HepG2 (cell line): Measurements from ENCODE around the gene CCDC57. TPM values are rescaled to one million over a fixed set of nuclear protein-coding genes. Genes with fewer than 3 reads are reported as not detected.

ENCODE experiments used
- ATF3 ChIP-seq: sonication (generic); formaldehyde crosslinking; IDR thresholded peaks from 2 replicates; pipeline ENCODE4 v1.4.0; 2020; ENCODE audit warnings: missing genetic modification reagents
- DDIT3 ChIP-seq: sonication (generic); formaldehyde crosslinking; IDR thresholded peaks from 2 replicates; pipeline ENCODE4 v1.4.0; 2020; ENCODE audit warnings: mild to moderate bottlenecking, missing genetic modification reagents
- EP300 ChIP-seq, 3 experiments: sonication (generic) in 1 of 3; formaldehyde crosslinking in 1 of 3; IDR thresholded peaks; 2 replicates each; pipeline versions ENCODE4 v1.5.1 to v1.6.1; 2011 to 2020; ENCODE audit warnings: low read depth in 2 of 3, low read length in 2 of 3, borderline replicate concordance in 1 of 3, improper control_type of control experiment in 1 of 3, mild to moderate bottlenecking in 1 of 3, missing genetic modification reagents in 1 of 3, moderate library complexity in 1 of 3
- HNF4A ChIP-seq: sonication (generic); formaldehyde crosslinking; IDR thresholded peaks from 2 replicates; pipeline ENCODE4 v1.4.0; 2020; ENCODE audit warnings: missing genetic modification reagents
- MATR3 ChIP-seq: sonication (generic); formaldehyde crosslinking; IDR thresholded peaks from 2 replicates; pipeline ENCODE4 v1.4.0; 2020; ENCODE audit warnings: missing genetic modification reagents
- PHF20 ChIP-seq: sonication (generic); formaldehyde crosslinking; IDR thresholded peaks from 2 replicates; pipeline ENCODE4 v1.5.0; 2020; ENCODE audit warnings: mild to moderate bottlenecking, missing genetic modification reagents
- POLR2A ChIP-seq, 2 experiments: IDR thresholded peaks; 2 replicates each; pipeline ENCODE4 v1.6.1; 2011; ENCODE audit warnings: low read depth in 2 of 2, low read length in 2 of 2, mild to moderate bottlenecking in 1 of 2, moderate library complexity in 1 of 2; ENCODE audit not compliant: insufficient read depth in 1 of 2
- RFX1 ChIP-seq: fragments of 450-650 bp; IDR thresholded peaks from 2 replicates; pipeline ENCODE4 v1.6.1; 2017
- SALL2 ChIP-seq: sonication (generic); formaldehyde crosslinking; IDR thresholded peaks from 2 replicates; pipeline ENCODE4 v1.8.1; 2023; ENCODE audit warnings: mild to moderate bottlenecking, missing genetic modification reagents, inconsistent platforms
- SETDB1 ChIP-seq: sonication (generic); formaldehyde crosslinking; IDR thresholded peaks from 2 replicates; pipeline ENCODE4 v1.5.1; 2020; ENCODE audit warnings: missing genetic modification reagents, mild to moderate bottlenecking, borderline replicate concordance
- SPEN ChIP-seq: sonication (generic); formaldehyde crosslinking; IDR thresholded peaks from 2 replicates; pipeline ENCODE4 v1.5.1; 2020; ENCODE audit warnings: low read depth, mild to moderate bottlenecking, missing genetic modification reagents
- TRIM22 ChIP-seq: fragments of 450-650 bp; IDR thresholded peaks from 2 replicates; pipeline ENCODE4 v1.6.1; 2017
- ZBTB44 ChIP-seq: sonication (generic); formaldehyde crosslinking; IDR thresholded peaks from 2 replicates; pipeline ENCODE4 v1.4.0; 2020; ENCODE audit warnings: missing genetic modification reagents
- ZNF569 ChIP-seq: sonication (generic); formaldehyde crosslinking; IDR thresholded peaks from 2 replicates; pipeline ENCODE4 v1.5.0; 2020; ENCODE audit warnings: mild to moderate bottlenecking, missing genetic modification reagents, moderate library complexity, borderline replicate concordance
- ZNF619 ChIP-seq: sonication (generic); formaldehyde crosslinking; IDR thresholded peaks from 2 replicates; pipeline ENCODE4 v1.4.0; 2020; ENCODE audit warnings: mild to moderate bottlenecking, missing genetic modification reagents
- ZNF672 ChIP-seq: sonication (generic); formaldehyde crosslinking; IDR thresholded peaks from 2 replicates; pipeline ENCODE4 v1.8.1; 2022; ENCODE audit warnings: missing genetic modification reagents
- ZNF747 ChIP-seq: sonication (generic); formaldehyde crosslinking; IDR thresholded peaks from 2 replicates; pipeline ENCODE4 v1.8.1; 2023; ENCODE audit warnings: missing genetic modification reagents, mild to moderate bottlenecking, borderline replicate concordance
- ZNF775 ChIP-seq: sonication (generic); formaldehyde crosslinking; IDR thresholded peaks from 2 replicates; pipeline ENCODE4 v1.4.0; 2020; ENCODE audit warnings: missing genetic modification reagents, mild to moderate bottlenecking, moderate library complexity, borderline replicate concordance
- polyA plus RNA-seq, 8 experiments: library from polyadenylated mRNA; depleted of rRNA in 3 of 8; stranded (reverse) in 7 of 8; unstranded in 1 of 8; fragments of >200 nt; fragmentation: Illumina TruSeq in 4 of 8; extraction: Trizol in 4 of 8; gene quantifications; 2 replicates each; pipeline versions ENCODE4 v1.2.1 to v1.2.3, GENCODE V29; 2011 to 2016; ENCODE audit warnings: low read depth in 4 of 8, missing spikeins in 1 of 8, mixed read lengths in 1 of 8; ENCODE audit not compliant: insufficient read depth in 1 of 8
- total RNA-seq, 5 experiments: library from RNA; depleted of rRNA; stranded (reverse); fragments of >200 nt; fragmentation: Illumina TruSeq; extraction: Trizol; gene quantifications; 2 replicates each; pipeline ENCODE4 v1.2.3, GENCODE V29; 2016; ENCODE audit warnings: low read depth in 1 of 5

Gene CCDC57
- total and polyA plus RNA-seq, 2 of the 13 experiments (the other 11 are each of a cell fraction or from before 2014, with no cell fraction given) = 59.3 to 59.9 TPM

GRCh38 chr17:82105882-82106687 is 106.6 kb downstream of the CCDC57 start (continued):
- TF ChIP-seq ATF3 (CRISPR knock-in tag) (0 out of 2 replicates have a peak, but pooled peaks have one; percentile 5), ZNF747 (CRISPR knock-in tag) (peak; percentile 80; the same call in 1 of the 2 replicates), RFX1 (no peak), HNF4A (CRISPR knock-in tag) (peak; percentile 60; the same call in 1 of the 2 replicates), DDIT3 (CRISPR knock-in tag) (no peak), PHF20 (CRISPR knock-in tag) (peak; percentile 86), EP300 (IDR thresholded peaks at IDR 0.05; ENCODE audit: low read depth in 2 of 2, low read length in 2 of 2) (peak in 1 of 2 experiments; percentile 50; a peak in 1 of 4 replicates), EP300 (CRISPR knock-in tag; IDR thresholded peaks at IDR 0.05; ENCODE audit: borderline replicate concordance) (peak; percentile 29; the same call in 1 of the 2 replicates), SALL2 (CRISPR knock-in tag) (peak; percentile 96), TRIM22 (no peak), ZNF619 (CRISPR knock-in tag) (peak; percentile 70; the same call in 1 of the 2 replicates), ZBTB44 (CRISPR knock-in tag) (0 out of 2 replicates have a peak, but pooled peaks have one; percentile 22), SETDB1 (CRISPR knock-in tag) (no peak), ZNF672 (CRISPR knock-in tag) (peak; percentile 83; the same call in 1 of the 2 replicates), ZNF775 (no peak), SPEN (CRISPR knock-in tag) (peak; percentile 79; the same call in 1 of the 2 replicates), POLR2A (IDR thresholded peaks at IDR 0.05; ENCODE audit: insufficient read depth in 1 of 2, low read depth in 2 of 2, low read length in 2 of 2) (peak in 1 of 2 experiments; percentile 94; a peak in 2 of 4 replicates), MATR3 (CRISPR knock-in tag) (no peak), ZNF569 (CRISPR knock-in tag) (no peak)
